Stimulated activated CD8-positive, alpha-beta memory T cell treated with anti-CD3 and anti-CD28 coated beads, Interleukin-15, amount 100 ng/mL, for 1 hour (primary cell): ENCODE measurements around the gene AGBL1.
"Not testable (repeated sequence)": the region's sequence is repeated elsewhere in the genome, so short reads cannot be mapped to it uniquely, and the experiment has no call there.

Experiments
- DNase-seq: peaks from one replicate; pipeline ENCODE4 v3.0.0-alpha.2; 2020; ENCODE audit warnings: low read depth

AGBL1 gene

GRCh38 chr15:86506401-86506800 is 426.7 kb downstream of the AGBL1 start:
- no peak for DNase-seq

- DNase-seq = no peak
These were observed 436.0 kb downstream of the AGBL1 start for GRCh38 chr15:86515625-86516024.

GRCh38 chr15:86522721-86523120 is 443.1 kb downstream of the AGBL1 start:
- DNase-seq = no peak

GRCh38 chr15:86526938-86527690 is 447.4 kb downstream of the AGBL1 start:
- no peak for DNase-seq

GRCh38 chr15:86528094-86528493 is 448.4 kb downstream of the AGBL1 start:
- not testable (repeated sequence) for DNase-seq

GRCh38 chr15:86538141-86538540 is 458.5 kb downstream of the AGBL1 start:
- DNase-seq = no peak

- no peak for DNase-seq
These were observed 461.3 kb downstream of the AGBL1 start for GRCh38 chr15:86540840-86541467.

- no peak for DNase-seq
These were observed 461.9 kb downstream of the AGBL1 start for GRCh38 chr15:86541540-86541939.

GRCh38 chr15:86550075-86550474 is 470.4 kb downstream of the AGBL1 start:
- DNase-seq = no peak

- DNase-seq = no peak
These were observed 473.4 kb downstream of the AGBL1 start for GRCh38 chr15:86553108-86553507.

GRCh38 chr15:86555098-86555497 is 475.4 kb downstream of the AGBL1 start:
- DNase-seq = no peak

GRCh38 chr15:86555939-86556338 is 476.3 kb downstream of the AGBL1 start:
- DNase-seq = no peak

- no peak for DNase-seq
These were observed 476.8 kb downstream of the AGBL1 start for GRCh38 chr15:86556396-86557017.

- no peak for DNase-seq
These were observed 477.4 kb downstream of the AGBL1 start for GRCh38 chr15:86557018-86557550.

GRCh38 chr15:86558252-86558651 is 478.6 kb downstream of the AGBL1 start:
- no peak for DNase-seq

- DNase-seq = no peak
These were observed 479.0 kb downstream of the AGBL1 start for GRCh38 chr15:86558686-86559085.

- DNase-seq = no peak
These were observed 488.7 kb downstream of the AGBL1 start for GRCh38 chr15:86568378-86568777.

GRCh38 chr15:86570738-86571137 is 491.1 kb downstream of the AGBL1 start:
- DNase-seq = no peak

- no peak for DNase-seq
These were observed 492.2 kb downstream of the AGBL1 start for GRCh38 chr15:86571873-86572272.

- DNase-seq = no peak
These were observed 492.7 kb downstream of the AGBL1 start for GRCh38 chr15:86572368-86572841.

- no peak for DNase-seq
These were observed 493.8 kb downstream of the AGBL1 start for GRCh38 chr15:86573476-86573875.

- no peak for DNase-seq
These were observed 508.7 kb downstream of the AGBL1 start for GRCh38 chr15:86588413-86588812.

GRCh38 chr15:86590461-86590860 is 510.8 kb downstream of the AGBL1 start:
- no peak for DNase-seq
